Keratinocyte (primary cell): ENCODE data around the gene BATF2. TPM values are rescaled to one million over a fixed set of nuclear protein-coding genes. Genes with fewer than 3 reads are reported as not detected.

Experiments
- DNase-seq: peaks from one replicate; pipeline ENCODE4 v3.0.0-alpha.2; 2011; ENCODE audit warnings: low read depth, missing footprints, low spot score
- FAIRE-seq: peaks from 2 replicates; lab custom pipeline; 2011; peaks lifted over from hg19 to GRCh38; lab: Jason Lieb, UNC
- H2AFZ ChIP-seq: 2 replicates; pipeline ENCODE4 v1.6.0; 2012; ENCODE audit warnings: low read length, control low read depth, inconsistent platforms; ENCODE audit not compliant: control insufficient read depth
- H3K27ac ChIP-seq: 2 replicates; pipeline ENCODE4 v1.5.1; 2011; ENCODE audit warnings: low read length; ENCODE audit not compliant: control insufficient read depth, insufficient read depth
- H3K27me3 ChIP-seq: 3 replicates; pipeline ENCODE4 v1.6.0; 2011; ENCODE audit warnings: low read length; ENCODE audit not compliant: control insufficient read depth, insufficient read depth; ENCODE audit errors: extremely low read depth
- H3K36me3 ChIP-seq, 2 experiments: 2 replicates in 1 of 2; 3 replicates in 1 of 2; pipeline ENCODE4 v1.5.1; 2011; ENCODE audit warnings: low read length in 2 of 2, mild to moderate bottlenecking in 1 of 2; ENCODE audit not compliant: control insufficient read depth in 2 of 2, insufficient read depth in 2 of 2; ENCODE audit errors: extremely low read depth in 1 of 2
- H3K4me1 ChIP-seq: 3 replicates; pipeline ENCODE4 v1.5.1; 2011; ENCODE audit warnings: low read length; ENCODE audit not compliant: control insufficient read depth, insufficient read depth; ENCODE audit errors: extremely low read depth
- H3K4me2 ChIP-seq: 3 replicates; pipeline ENCODE4 v1.6.0; 2011; ENCODE audit warnings: low read depth, low read length; ENCODE audit not compliant: control insufficient read depth, insufficient read depth; ENCODE audit errors: extremely low read depth
- H3K4me3 ChIP-seq, 3 experiments: fragments of 200-600 bp in 1 of 3; sonication (generic) in 1 of 3; 2 replicates in 2 of 3; 3 replicates in 1 of 3; pipeline ENCODE4 v1.5.1; 2011 to 2016; ENCODE audit warnings: low read length in 3 of 3, mild to moderate bottlenecking in 3 of 3, control low read depth in 2 of 3, inconsistent platforms in 1 of 3, low read depth in 1 of 3, mixed read lengths in 1 of 3, mixed run types in 1 of 3, moderate library complexity in 1 of 3; ENCODE audit not compliant: control insufficient read depth in 2 of 3, insufficient read depth in 2 of 3; ENCODE audit errors: extremely low read depth in 1 of 3
- H3K79me2 ChIP-seq: 2 replicates; pipeline ENCODE4 v1.6.0; 2012; ENCODE audit warnings: low read length; ENCODE audit not compliant: control insufficient read depth, insufficient read depth
- H3K9ac ChIP-seq: 3 replicates; pipeline ENCODE4 v1.6.0; 2011; ENCODE audit warnings: low read length; ENCODE audit not compliant: control insufficient read depth, insufficient read depth; ENCODE audit errors: extremely low read depth
- H3K9me1 ChIP-seq: 3 replicates; pipeline ENCODE4 v1.6.0; 2011; ENCODE audit warnings: low read length; ENCODE audit not compliant: control insufficient read depth, insufficient read depth; ENCODE audit errors: extremely low read depth
- H3K9me3 ChIP-seq: 2 replicates; pipeline ENCODE4 v1.5.1; 2012; ENCODE audit warnings: low read depth, low read length; ENCODE audit not compliant: control insufficient read depth
- H4K20me1 ChIP-seq: 3 replicates; pipeline ENCODE4 v1.6.0; 2011; ENCODE audit warnings: low read length; ENCODE audit not compliant: control insufficient read depth, insufficient read depth; ENCODE audit errors: extremely low read depth
- CTCF ChIP-seq, 3 experiments: IDR thresholded peaks in 1 of 3; conservative IDR thresholded peaks in 1 of 3; optimal IDR thresholded peaks in 1 of 3; 2 replicates in 2 of 3; 3 replicates in 1 of 3; pipeline versions ENCODE3 to v1.5.1; 2011; ENCODE audit warnings: low read length in 3 of 3, mild to moderate bottlenecking in 3 of 3, moderate library complexity in 2 of 3, control low read depth in 1 of 3, inconsistent platforms in 1 of 3; ENCODE audit not compliant: insufficient read depth in 2 of 3; ENCODE audit errors: extremely low read depth in 1 of 3
- EZH2 ChIP-seq: IDR thresholded peaks from one replicate; pipeline ENCODE4 v1.6.1; 2012; ENCODE audit warnings: inconsistent platforms, mild to moderate bottlenecking, low read length, moderate library complexity
- dilution Hi-C: fragments of 300-500 bp; cut with MboI; formaldehyde crosslinking; loops from one replicate; pipeline ENCODE4 v1.7.0; 2020; ENCODE audit warnings: low sequenced_read_pairs; ENCODE audit not compliant: extremely low pct_ligation_motif_present
- polyA plus RNA-seq, 5 experiments: library from polyadenylated mRNA; depleted of rRNA in 3 of 5; stranded (reverse) in 3 of 5; stranded (forward) in 1 of 5; unstranded in 1 of 5; fragments of >200 nt; gene quantifications; 1 replicate in 1 of 5; 2 replicates in 3 of 5; 3 replicates in 1 of 5; pipeline versions ENCODE4 v1.2.1 to v1.2.3, GENCODE V29; 2011 to 2012; ENCODE audit warnings: missing spikeins in 2 of 5, low read depth in 1 of 5, low replicate concordance in 1 of 5

BATF2 gene
- polyA plus RNA-seq, 1 donor (not counting 4 experiments of a cell fraction or from before 2014, with no cell fraction given) = 0.10 TPM

- dilution Hi-C loops = no loop called here
- DNase-seq = no peak
Measured at GRCh38 chr11:65042891-65043290, 46.1 kb upstream of the BATF2 start.

GRCh38 chr11:65040847-65041622 is 44.3 kb upstream of the BATF2 start, which contains the start of gene SAC3D1:
SAC3D1 (plus strand) TSS chr11:65041210; CDS start chr11:65041293, 83 bp downstream.
- peak; percentile 46 for DNase-seq
- Histone ChIP-seq H3K4me3 (peak within 1 kb of the TSS; percentile 60 to 76 (median 70)), H3K27ac (peak within 1 kb of the TSS; percentile 79), H3K27me3 (no peaks in the 10 kb centered on the region), H3K9me3 (no peaks in the 10 kb centered on the region), H3K9me1 (no peaks in the 10 kb centered on the region), H4K20me1 (no peaks in the 10 kb centered on the region), H3K4me2 (peak within 1 kb of the TSS; percentile 89), H3K79me2 (peaks cover 5% of the 10 kb centered on the region), H3K4me1 (peaks cover 18% of the 10 kb centered on the region), H2AFZ (peak within 1 kb of the TSS; percentile 89), H3K36me3 (peaks cover 3 to 8% of the 10 kb centered on the region in 2 experiments), H3K9ac (peak within 1 kb of the TSS; percentile 81)
- TF ChIP-seq EZH2 = no peak
- no peak for TF ChIP-seq CTCF (optimal IDR thresholded peaks at IDR 0.05 in 1 of 3, IDR thresholded peaks at IDR 0.05 in 1 of 3, conservative IDR thresholded peaks at IDR 0.05 in 1 of 3; ENCODE audit: extremely low read depth in 1 of 3, insufficient read depth in 2 of 3, low read length in 3 of 3)
- dilution Hi-C loops = no loop called here
- FAIRE-seq = no peak

More at GRCh38 chr11:65042891-65043290, 46.1 kb upstream of the BATF2 start:
- Histone ChIP-seq H3K9me1 (no peaks in the 10 kb centered on the region), H4K20me1 (no peaks in the 10 kb centered on the region), H3K79me2 (peaks cover 5% of the 10 kb centered on the region), H2AFZ (no peak overlapping the region), H3K4me2 (peak overlapping the region; percentile 16), H3K9ac (no peak overlapping the region), H3K27ac (no peak overlapping the region), H3K9me3 (no peaks in the 10 kb centered on the region), H3K4me3 (no peak overlapping the region), H3K4me1 (peaks cover 20% of the 10 kb centered on the region), H3K36me3 (peaks cover 3 to 7% of the 10 kb centered on the region in 2 experiments), H3K27me3 (no peaks in the 10 kb centered on the region)
- FAIRE-seq = no peak
- TF ChIP-seq EZH2 (no peak), CTCF (optimal IDR thresholded peaks at IDR 0.05 in 1 of 3, IDR thresholded peaks at IDR 0.05 in 1 of 3, conservative IDR thresholded peaks at IDR 0.05 in 1 of 3; ENCODE audit: extremely low read depth in 1 of 3, insufficient read depth in 2 of 3, low read length in 3 of 3) (no peak)
